ENCODE measurements around the gene SPTB. TPM values are rescaled to one million over a fixed set of nuclear protein-coding genes. Genes with fewer than 3 reads are reported as not detected.

The SPTB gene
- total RNA-seq: 1 to 10 TPM in 3 of 4 donors, under 1 TPM in 1; 0.49 to 2.9 (median 2.2) TPM
- under 1 TPM in 2 of 3 donors, not detected in 1; 0.60 to 0.64 TPM for polyA plus RNA-seq

DNA sequence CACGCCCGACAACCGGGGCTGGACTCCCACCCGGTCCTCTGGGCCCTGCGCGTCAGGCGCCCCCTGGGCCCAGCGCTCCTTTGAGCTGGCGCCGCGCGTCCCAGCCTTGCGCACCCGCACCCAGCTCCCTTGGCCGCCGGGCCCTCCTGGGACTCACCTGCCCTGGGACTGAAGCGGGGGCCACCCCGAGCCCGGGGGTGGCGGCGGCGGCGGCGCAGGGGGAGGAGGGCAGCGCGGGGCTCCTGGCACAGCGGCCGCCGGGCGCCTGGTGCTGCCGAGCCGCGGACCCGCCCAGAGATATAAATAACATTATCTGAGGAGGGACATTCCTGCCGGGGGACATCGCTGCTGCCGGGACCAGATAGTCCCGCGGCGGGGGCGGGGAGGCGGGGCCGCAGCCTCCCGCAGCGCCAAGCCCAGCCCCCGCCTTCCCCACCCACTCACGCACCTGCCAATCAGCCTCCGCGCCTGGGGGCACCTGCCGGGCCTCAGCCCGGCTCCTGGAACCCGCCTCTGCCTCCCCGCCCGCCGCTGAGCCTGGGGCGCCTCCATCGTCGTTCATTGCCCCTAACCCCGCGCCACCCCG, at the start of gene SPTB:
TSS of gene SPTB (minus strand) at position 273 of the 586 bp plus-strand sequence. CDS start 56,813 bp downstream, outside the sequence.
- no peak for DNase-seq
- intact Hi-C loops (cut with DNase I): no loop called here
- no peak for TF ChIP-seq CTCF (IDR thresholded peaks at IDR 0.05)
- TF ChIP-seq EP300 (IDR thresholded peaks at IDR 0.05): no peak
- TF ChIP-seq POLR2A (IDR thresholded peaks at IDR 0.05): no peak
- no peak for TF ChIP-seq POLR2AphosphoS5 (IDR thresholded peaks at IDR 0.05)
- Histone ChIP-seq H3K9me3 (no peaks in the 10 kb centered on the region), H3K27me3 (peaks cover 16 to 49% (median 24%) of the 10 kb centered on the region in 3 donors), H3K4me1 (peaks cover 0 to 20% (median 18%) of the 10 kb centered on the region in 4 donors), H3K36me3 (no peaks in the 10 kb centered on the region), H3K27ac (peak within 1 kb of the TSS in 1 of 4 donors; percentile 23), H3K4me3 (peak within 1 kb of the TSS; percentile 24 to 59 (median 54))
- 1% methylated on average over 61 of the region's 61 CpGs for WGBS, 2 donors

DNA sequence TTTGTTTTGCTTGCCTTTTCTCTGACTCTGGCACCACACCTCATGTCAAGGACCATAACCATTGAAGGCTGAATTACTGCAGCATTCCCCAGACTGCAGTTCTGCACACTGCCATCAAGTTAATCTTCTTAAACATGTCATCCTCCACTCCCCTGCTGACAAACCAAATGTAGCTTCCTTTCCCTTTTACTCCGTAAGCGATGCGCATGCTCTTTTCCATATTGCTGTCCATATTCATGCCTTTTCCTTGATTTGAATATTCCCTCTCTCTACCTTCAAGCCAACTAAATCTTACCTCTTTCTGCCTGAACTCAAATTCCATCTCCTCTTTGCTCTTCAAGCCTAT, 49.3 kb upstream of the SPTB start:
- no peaks in the 10 kb centered on the region for H3K9me3 ChIP-seq
- H3K4me1 ChIP-seq: peaks cover 0 to 30% (median 25%) of the 10 kb centered on the region in 4 donors
- peak overlapping the region in 2 of 4 donors; percentile 47 to 54 for H3K27ac ChIP-seq
- peaks cover 0 to 81% (median 15%) of the 10 kb centered on the region in 4 donors for H3K36me3 ChIP-seq
- TF ChIP-seq POLR2AphosphoS5 (IDR thresholded peaks at IDR 0.05) (no peak), EP300 (IDR thresholded peaks at IDR 0.05) (no peak), CTCF (IDR thresholded peaks at IDR 0.05) (no peak), POLR2A (IDR thresholded peaks at IDR 0.05) (no peak)
- intact Hi-C loops (cut with DNase I): no loop called here
- no peak overlapping the region for H3K4me3 ChIP-seq
- no peaks in the 10 kb centered on the region for H3K27me3 ChIP-seq
- DNase-seq: no peak
- 85 to 94% methylated on average over 3 of the region's 3 CpGs for WGBS, 2 donors

- intact Hi-C loops (cut with DNase I): no loop called here
- Histone ChIP-seq H3K4me3 (no peak overlapping the region), H3K27ac (no peak overlapping the region), H3K4me1 (peaks cover 0 to 30% (median 25%) of the 10 kb centered on the region in 4 donors), H3K27me3 (no peaks in the 10 kb centered on the region), H3K9me3 (no peaks in the 10 kb centered on the region), H3K36me3 (peaks cover 0 to 78% (median 16%) of the 10 kb centered on the region in 4 donors)
- TF ChIP-seq CTCF (IDR thresholded peaks at IDR 0.05): no peak
- no peak for TF ChIP-seq POLR2A (IDR thresholded peaks at IDR 0.05)
- no peak for TF ChIP-seq POLR2AphosphoS5 (IDR thresholded peaks at IDR 0.05)
- no peak for TF ChIP-seq EP300 (IDR thresholded peaks at IDR 0.05)
- 62 to 73% methylated on average over 7 of the region's 7 CpGs for WGBS, 2 donors
- DNase-seq: no peak
Observed at GRCh38 chr14:64928239-64929013, 48.7 kb upstream of the SPTB start.

- peaks cover 0 to 64% (median 16%) of the 10 kb centered on the region in 4 donors for H3K36me3 ChIP-seq
- no peak overlapping the region for H3K4me3 ChIP-seq
- no peaks in the 10 kb centered on the region for H3K27me3 ChIP-seq
- H3K9me3 ChIP-seq: no peaks in the 10 kb centered on the region
- WGBS, 2 donors: 86 to 94% methylated on average over 3 of the region's 3 CpGs
- DNase-seq: no peak
- no peak for TF ChIP-seq EP300 (IDR thresholded peaks at IDR 0.05)
- TF ChIP-seq CTCF (IDR thresholded peaks at IDR 0.05): no peak
- no peak for TF ChIP-seq POLR2A (IDR thresholded peaks at IDR 0.05)
- TF ChIP-seq POLR2AphosphoS5 (IDR thresholded peaks at IDR 0.05): no peak
- no peak overlapping the region for H3K27ac ChIP-seq
- peaks cover 0 to 30% (median 25%) of the 10 kb centered on the region in 4 donors for H3K4me1 ChIP-seq
- intact Hi-C loops (cut with DNase I): no loop called here
Observed at GRCh38 chr14:64927031-64927430, 47.3 kb upstream of the SPTB start.

Measured in sigmoid colon (tissue), 7 donors.